Measurements from ENCODE around the gene SLC9A3. TPM values are rescaled to one million over a fixed set of nuclear protein-coding genes. Genes with fewer than 3 reads are reported as not detected.

SLC9A3 gene
- polyA plus RNA-seq, 6 donors from 2014 or later: 0.84 to 2.1 (median 1.6) TPM

DNA sequence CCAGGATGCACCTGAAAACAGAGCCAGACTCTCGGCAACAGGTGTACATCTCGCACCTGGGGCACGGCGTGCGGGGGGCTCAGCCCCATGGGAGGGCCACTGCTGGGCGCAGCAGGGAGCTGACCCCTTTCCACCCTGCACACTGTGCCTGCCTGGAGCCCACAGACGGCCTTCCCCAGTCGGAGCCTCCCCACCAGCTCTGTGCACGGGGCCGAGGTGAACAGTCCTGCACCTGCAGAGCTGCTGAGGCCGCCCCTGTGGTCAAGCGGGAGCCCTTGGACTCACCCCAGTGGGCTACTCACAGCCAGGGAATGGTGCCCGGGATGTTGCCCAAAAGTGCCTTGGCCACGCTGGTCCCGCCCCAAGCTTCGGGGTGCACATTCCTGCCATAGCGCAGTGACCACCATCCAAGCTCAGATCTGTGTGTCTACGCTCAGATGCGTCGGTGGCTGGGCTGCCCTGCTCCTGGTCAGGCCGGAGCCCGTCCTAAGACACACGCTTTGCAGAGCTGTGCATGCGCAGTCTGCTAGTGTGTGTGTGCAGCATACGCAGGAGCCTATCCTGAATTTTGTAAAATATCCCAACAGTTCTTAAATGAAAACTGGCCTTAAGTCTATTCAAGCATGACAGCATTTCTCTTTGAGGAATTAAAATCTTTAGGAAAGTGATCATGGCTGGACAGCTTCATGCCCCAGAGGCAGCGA is 89.7 kb downstream of the SLC9A3 start:
- DNase-seq (no peak), ATAC-seq (ENCODE audit: low read depth in 2 of 2) (no peak)
- H3K27me3 Mint-ChIP-seq: peaks cover 12 to 40% (median 23%) of the 10 kb centered on the region in 3 donors
- H3K9me3 Mint-ChIP-seq: peaks cover 0 to 4% (median 0%) of the 10 kb centered on the region in 7 donors
- H3K27ac Mint-ChIP-seq: no peak overlapping the region
- no peaks in the 10 kb centered on the region for H3K4me1 Mint-ChIP-seq
- H3K36me3 Mint-ChIP-seq: no peaks in the 10 kb centered on the region
- H3K4me3 Mint-ChIP-seq: no peak overlapping the region

DNA sequence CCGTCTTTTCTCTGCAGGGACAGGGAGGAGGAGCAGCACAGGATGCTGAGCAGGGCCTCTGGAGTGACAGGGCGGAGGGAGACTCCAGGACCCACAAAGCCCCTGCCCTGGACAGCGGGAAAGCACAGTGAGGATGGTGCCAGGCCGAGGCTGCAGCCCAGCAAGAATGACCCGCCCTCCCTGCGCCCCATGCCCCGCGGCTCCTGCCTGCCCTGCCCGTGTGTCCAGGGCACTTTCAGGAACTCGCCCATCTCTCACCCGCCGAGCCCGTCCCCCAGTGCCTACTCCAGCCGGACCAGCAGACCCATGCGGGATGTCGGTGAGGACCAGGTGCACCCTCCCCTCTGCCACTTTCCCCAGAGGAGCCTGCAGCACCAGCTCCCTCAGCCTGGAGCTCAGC is 90.4 kb downstream of the SLC9A3 start:
- Mint-ChIP-seq H3K4me1 (no peaks in the 10 kb centered on the region), H3K9me3 (peaks cover 0 to 4% (median 0%) of the 10 kb centered on the region in 7 donors), H3K36me3 (no peaks in the 10 kb centered on the region), H3K4me3 (no peak overlapping the region), H3K27me3 (peaks cover 12 to 40% (median 23%) of the 10 kb centered on the region in 3 donors), H3K27ac (no peak overlapping the region)
- DNase-seq (no peak), ATAC-seq (ENCODE audit: low read depth in 2 of 2) (no peak)

- Mint-ChIP-seq H3K4me3 (no peak overlapping the region), H3K27me3 (peaks cover 12 to 40% (median 24%) of the 10 kb centered on the region in 3 donors)
- DNase-seq: no peak
These were observed 91.1 kb downstream of the SLC9A3 start for GRCh38 chr5:432928-433791.

DNA sequence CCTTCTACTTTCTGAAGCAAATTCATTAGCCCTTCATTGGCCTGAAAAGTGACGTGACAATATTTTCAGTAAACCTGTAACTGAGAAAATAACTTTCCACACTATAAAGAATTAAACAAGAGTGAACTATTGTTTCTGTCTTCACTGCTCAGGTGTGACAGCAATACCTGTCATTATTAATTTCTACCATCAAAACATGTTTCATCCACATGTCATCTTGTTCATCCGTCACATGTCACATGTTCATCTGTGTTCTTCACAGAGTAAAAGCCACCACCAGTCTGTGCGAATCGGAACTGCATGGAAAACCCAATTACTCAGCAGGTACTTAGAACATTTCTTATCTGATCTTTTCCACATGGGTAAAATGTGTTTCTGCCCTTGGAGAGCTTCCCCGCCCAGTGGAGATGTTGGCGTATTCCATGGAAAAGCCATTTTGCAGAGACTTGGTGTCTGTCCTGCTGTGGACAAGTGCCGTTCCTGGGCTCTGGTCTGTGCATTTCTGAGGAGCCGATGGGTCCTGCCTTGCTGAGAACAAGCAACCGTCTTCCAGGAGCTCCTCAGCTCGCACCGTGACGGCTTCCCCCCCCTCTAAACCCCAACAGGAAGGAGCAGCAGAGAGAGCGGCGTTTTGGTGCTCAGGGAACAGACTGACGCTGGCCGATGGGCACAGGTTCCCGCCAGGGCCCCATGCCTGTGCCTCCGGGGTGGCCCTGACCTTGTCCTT is 91.9 kb downstream of the SLC9A3 start:
- H3K9me3 Mint-ChIP-seq: peaks cover 0 to 4% (median 0%) of the 10 kb centered on the region in 7 donors
- ATAC-seq (ENCODE audit: low read depth in 2 of 2): no peak
- DNase-seq: no peak
- no peaks in the 10 kb centered on the region for H3K4me1 Mint-ChIP-seq
- no peak overlapping the region for H3K4me3 Mint-ChIP-seq
- peaks cover 12 to 40% (median 30%) of the 10 kb centered on the region in 3 donors for H3K27me3 Mint-ChIP-seq
- H3K36me3 Mint-ChIP-seq: no peaks in the 10 kb centered on the region
- H3K27ac Mint-ChIP-seq: no peak overlapping the region

More at GRCh38 chr5:432928-433791, 91.1 kb downstream of the SLC9A3 start:
- Mint-ChIP-seq H3K4me1 (no peaks in the 10 kb centered on the region), H3K27ac (no peak overlapping the region), H3K36me3 (no peaks in the 10 kb centered on the region), H3K9me3 (peaks cover 0 to 4% (median 0%) of the 10 kb centered on the region in 7 donors)
- ATAC-seq (ENCODE audit: low read depth in 2 of 2): no peak

DNA sequence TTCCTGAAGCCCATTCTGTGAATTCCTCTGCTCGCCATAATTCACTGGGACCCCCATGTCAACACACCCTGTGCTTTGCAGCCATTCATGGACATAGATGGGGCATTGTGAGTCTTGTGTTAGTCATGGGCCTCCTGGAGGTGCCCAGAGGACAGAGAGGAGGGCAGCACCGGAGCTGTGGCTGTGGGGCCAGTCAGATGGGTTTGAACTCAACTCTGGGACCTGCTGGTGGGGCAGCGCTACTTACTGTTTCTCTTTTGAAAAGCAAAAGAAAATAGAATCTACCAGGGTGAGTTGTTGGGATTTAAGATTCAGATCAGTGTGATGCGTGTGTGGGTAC is 92.6 kb downstream of the SLC9A3 start:
- ATAC-seq (ENCODE audit: low read depth in 2 of 2) (no peak), DNase-seq (no peak)
- no peak overlapping the region for H3K27ac Mint-ChIP-seq
- H3K9me3 Mint-ChIP-seq: peaks cover 0 to 4% (median 0%) of the 10 kb centered on the region in 7 donors
- H3K27me3 Mint-ChIP-seq: peaks cover 12 to 37% (median 33%) of the 10 kb centered on the region in 3 donors
- no peak overlapping the region for H3K4me3 Mint-ChIP-seq
- H3K4me1 Mint-ChIP-seq: peaks cover 0 to under 1% (median 0%) of the 10 kb centered on the region in 3 donors
- no peaks in the 10 kb centered on the region for H3K36me3 Mint-ChIP-seq

DNA sequence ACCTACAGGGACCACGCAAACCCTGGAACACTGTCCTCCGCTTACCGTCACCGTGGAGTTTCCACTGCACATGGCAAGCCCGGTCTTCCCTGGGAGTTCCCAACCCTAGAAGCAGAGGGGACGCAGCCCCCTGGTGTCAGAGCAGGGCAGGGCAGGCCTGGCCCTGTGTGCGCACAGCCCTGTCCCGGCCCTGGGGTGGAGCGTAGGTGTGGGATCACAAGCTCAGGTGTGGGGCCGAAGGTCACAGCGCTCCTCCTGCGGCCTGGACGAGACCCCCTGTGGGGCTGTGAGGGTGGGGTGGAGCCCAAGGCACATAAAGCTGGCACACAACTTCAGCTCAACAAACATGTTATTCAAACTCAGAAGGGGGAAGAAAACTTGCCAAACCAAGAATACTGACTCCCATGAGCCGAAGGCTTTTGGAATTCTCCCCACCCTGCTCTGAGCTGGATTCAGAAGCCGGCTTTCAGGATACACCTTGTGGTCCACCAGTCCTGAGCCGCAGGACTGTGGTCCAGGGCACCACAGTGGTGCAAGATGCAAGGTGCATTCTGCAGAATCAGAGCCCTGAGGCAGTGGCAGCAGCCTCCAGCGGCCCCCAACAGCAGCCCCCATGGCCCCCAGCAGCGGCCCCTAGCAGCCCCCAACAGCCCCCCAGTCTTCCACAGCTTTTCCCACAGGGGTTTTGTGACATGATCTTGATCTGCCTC is 93.1 kb downstream of the SLC9A3 start:
- peaks cover 0 to 6% (median under 1%) of the 10 kb centered on the region in 3 donors for H3K4me1 Mint-ChIP-seq
- no peak overlapping the region for H3K4me3 Mint-ChIP-seq
- no peak overlapping the region for H3K27ac Mint-ChIP-seq
- H3K36me3 Mint-ChIP-seq: no peaks in the 10 kb centered on the region
- ATAC-seq (ENCODE audit: low read depth in 2 of 2) (peak; percentile 75), DNase-seq (no peak)
- H3K27me3 Mint-ChIP-seq: peaks cover 14 to 40% (median 39%) of the 10 kb centered on the region in 3 donors
- H3K9me3 Mint-ChIP-seq: peaks cover 0 to 4% (median 0%) of the 10 kb centered on the region in 7 donors

GRCh38 chr5:430214-430925 is 93.9 kb downstream of the SLC9A3 start:
- no peak for DNase-seq
- no peak for ATAC-seq (ENCODE audit: low read depth in 2 of 2)
- Mint-ChIP-seq H3K27ac (no peak overlapping the region), H3K36me3 (no peaks in the 10 kb centered on the region), H3K27me3 (peaks cover 14 to 43% (median 39%) of the 10 kb centered on the region in 3 donors), H3K9me3 (peaks cover 0 to 4% (median 0%) of the 10 kb centered on the region in 7 donors), H3K4me3 (no peak overlapping the region), H3K4me1 (peaks cover 0 to 9% (median 3%) of the 10 kb centered on the region in 3 donors)

- Mint-ChIP-seq H3K4me1 (peaks cover 4 to 12% (median 9%) of the 10 kb centered on the region in 3 donors), H3K4me3 (peak overlapping the region in 1 of 8 donors; percentile 42), H3K9me3 (peaks cover 0 to 4% (median 0%) of the 10 kb centered on the region in 7 donors), H3K27me3 (peaks cover 16 to 43% (median 32%) of the 10 kb centered on the region in 3 donors), H3K36me3 (no peaks in the 10 kb centered on the region), H3K27ac (peak overlapping the region in 1 of 6 donors; percentile 57)
- ATAC-seq (ENCODE audit: low read depth in 2 of 2) (no peak), DNase-seq (no peak)
These were observed 94.6 kb downstream of the SLC9A3 start for GRCh38 chr5:429453-430188.

DNA sequence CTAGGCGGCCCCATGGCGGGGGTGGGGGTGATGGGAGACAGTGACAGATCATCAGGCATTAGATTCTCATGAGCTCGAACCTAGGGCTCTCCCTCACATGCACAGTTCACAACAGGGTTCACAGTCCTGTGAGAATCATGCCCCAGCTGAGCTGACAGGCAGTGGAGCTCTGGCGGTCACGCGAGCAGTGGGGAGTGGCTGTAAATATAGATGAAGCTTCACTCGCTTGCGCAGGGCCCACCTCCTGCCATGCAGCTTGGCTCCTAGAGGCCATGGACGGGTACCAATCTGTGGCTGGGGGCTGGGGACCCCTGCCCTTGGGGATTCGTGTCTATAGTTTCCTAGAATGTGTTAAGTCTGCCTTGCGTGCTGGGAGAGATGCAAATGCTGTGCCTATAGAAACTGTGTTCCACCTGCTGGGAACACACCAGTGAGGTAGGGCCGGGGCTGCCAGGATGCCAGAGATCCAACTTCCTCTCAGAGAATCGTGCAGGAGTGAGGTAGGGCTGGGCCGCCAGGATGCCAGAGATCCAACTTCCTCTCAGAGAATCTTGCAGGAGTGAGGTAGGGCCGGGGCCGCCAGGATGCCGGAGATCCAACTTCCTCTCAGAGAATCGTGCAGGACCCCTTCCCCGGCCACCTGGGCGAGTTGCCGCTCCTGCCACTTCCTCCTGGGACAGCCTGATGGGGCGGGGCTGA is 95.3 kb downstream of the SLC9A3 start:
- Mint-ChIP-seq H3K36me3 (no peaks in the 10 kb centered on the region), H3K27me3 (peaks cover 18 to 43% (median 26%) of the 10 kb centered on the region in 3 donors), H3K27ac (no peak overlapping the region), H3K9me3 (peaks cover 0 to 4% (median 0%) of the 10 kb centered on the region in 7 donors), H3K4me1 (peaks cover 9 to 13% (median 13%) of the 10 kb centered on the region in 3 donors), H3K4me3 (no peak overlapping the region)
- ATAC-seq (ENCODE audit: low read depth in 2 of 2): no peak
- no peak for DNase-seq

- DNase-seq (no peak), ATAC-seq (ENCODE audit: low read depth in 2 of 2) (no peak)
- Mint-ChIP-seq H3K9me3 (peaks cover 0 to 4% (median 0%) of the 10 kb centered on the region in 7 donors), H3K4me3 (no peak overlapping the region), H3K36me3 (no peaks in the 10 kb centered on the region), H3K27me3 (peaks cover 21 to 43% (median 21%) of the 10 kb centered on the region in 3 donors), H3K27ac (peak overlapping the region in 1 of 6 donors; percentile 41), H3K4me1 (peaks cover 9 to 17% (median 13%) of the 10 kb centered on the region in 3 donors)
These were observed 96.0 kb downstream of the SLC9A3 start for GRCh38 chr5:428219-428618.

DNA sequence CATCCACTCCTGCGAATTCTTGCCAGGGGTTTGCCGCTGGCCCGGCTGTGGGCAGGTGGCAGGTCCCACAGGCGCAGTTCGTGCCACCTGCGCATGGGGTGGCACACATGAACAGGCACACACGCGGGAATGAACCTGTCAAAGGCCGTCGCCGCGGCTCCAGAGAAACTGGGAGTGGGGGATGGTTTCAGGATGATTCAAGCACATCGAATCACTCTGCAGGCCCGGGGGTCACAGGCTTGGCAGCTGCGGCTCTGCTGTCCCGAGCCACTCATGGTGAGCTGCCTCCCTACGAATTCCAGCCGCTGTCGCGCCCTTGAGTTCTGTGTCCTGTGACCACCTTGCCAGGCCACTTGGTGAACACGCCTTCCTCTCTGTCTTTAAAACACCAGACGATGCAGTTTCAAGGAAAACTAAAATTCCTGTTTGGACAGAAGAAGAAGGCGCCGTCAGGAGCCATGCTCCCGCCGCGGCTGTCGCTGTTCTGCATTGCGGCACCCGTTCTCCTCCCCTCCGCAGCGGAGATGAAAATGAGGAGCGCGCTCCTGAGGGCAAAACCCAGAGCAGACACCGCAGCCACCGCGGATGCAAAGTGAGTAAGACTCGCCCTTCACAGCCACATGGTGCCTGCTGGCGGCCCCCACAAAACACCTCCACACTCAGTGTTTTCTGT is 96.7 kb downstream of the SLC9A3 start:
- Mint-ChIP-seq H3K4me3 (no peak overlapping the region), H3K36me3 (no peaks in the 10 kb centered on the region), H3K9me3 (peaks cover 0 to 3% (median 0%) of the 10 kb centered on the region in 7 donors), H3K4me1 (peaks cover 9 to 19% (median 13%) of the 10 kb centered on the region in 3 donors), H3K27ac (no peak overlapping the region), H3K27me3 (peaks cover 20 to 44% (median 22%) of the 10 kb centered on the region in 3 donors)
- ATAC-seq (ENCODE audit: low read depth in 2 of 2) (no peak), DNase-seq (no peak)
